OCI-LY3 (cell line): ENCODE results near the gene NDST3.

Source experiments
- H2AFZ ChIP-seq: fragments of 200-600, 300-600 bp; shearing (Covaris generic); 2 replicates; pipeline ENCODE4 v1.6.0; 2014; ENCODE audit warnings: antibody characterized with exemption, low read depth, low read length
- H3K27ac ChIP-seq: fragments of 200-600, 300-600 bp; sonication (generic); 2 replicates; pipeline ENCODE4 v1.5.1; 2014; ENCODE audit warnings: mild to moderate bottlenecking, low read length, moderate library complexity, mixed read lengths
- H3K27me3 ChIP-seq: fragments of 200-600, 300-600 bp; sonication (generic); 2 replicates; pipeline ENCODE4 v1.6.1; 2014; ENCODE audit warnings: low read depth, low read length, mixed read lengths
- H3K36me3 ChIP-seq: fragments of 200-600, 300-600 bp; sonication (generic); replicated peaks from 2 replicates; pipeline ENCODE3; 2014; ENCODE audit warnings: low read depth, low read length, mixed read lengths
- H3K4me1 ChIP-seq: fragments of 300-600, 200-600 bp; sonication (generic); 2 replicates; pipeline ENCODE4 v1.6.1; 2014; ENCODE audit warnings: low read length, mixed read lengths
- H3K4me2 ChIP-seq: fragments of 200-600, 300-600 bp; sonication (generic); 2 replicates; pipeline ENCODE4 v1.6.1; 2014; ENCODE audit warnings: low read length, mixed read lengths
- H3K4me3 ChIP-seq: fragments of 300-600, 200-600 bp; sonication (generic); 2 replicates; pipeline ENCODE4 v1.5.1; 2014; ENCODE audit warnings: antibody characterized with exemption, mild to moderate bottlenecking, low read length, moderate library complexity
- H3K79me2 ChIP-seq: fragments of 300-600, 200-600 bp; shearing (Covaris generic); 2 replicates; pipeline ENCODE4 v1.6.1; 2014; ENCODE audit warnings: mild to moderate bottlenecking, low read length, mixed read lengths
- H3K9ac ChIP-seq: fragments of 300-600, 200-600 bp; shearing (Covaris generic); 2 replicates; pipeline ENCODE4 v1.6.0; 2014; ENCODE audit warnings: mild to moderate bottlenecking, low read length, moderate library complexity
- H3K9me3 ChIP-seq: fragments of 200-600, 300-600 bp; shearing (Covaris generic); 2 replicates; pipeline ENCODE4 v1.6.1; 2014; ENCODE audit warnings: low read length, mixed read lengths; ENCODE audit not compliant: insufficient read depth
- H4K20me1 ChIP-seq: fragments of 200-600, 300-600 bp; sonication (generic); 2 replicates; pipeline ENCODE4 v1.6.1; 2016; ENCODE audit warnings: low read length, mixed read lengths; ENCODE audit not compliant: insufficient read depth
- EZH2phosphoT487 ChIP-seq: fragments of 200-600 bp; shearing (Covaris generic); IDR thresholded peaks from 2 replicates; pipeline ENCODE4 v1.6.1; 2018; ENCODE audit warnings: antibody characterized with exemption, mixed run types, low read depth
- TF ChIP-seq, protein P1 (sequence below): fragments of 200-600, 300-600 bp; sonication (generic); IDR thresholded peaks from 2 replicates; pipeline ENCODE4 v1.5.1; 2014; ENCODE audit warnings: antibody characterized with exemption, low read length, low read depth

NDST3 gene

DNA sequence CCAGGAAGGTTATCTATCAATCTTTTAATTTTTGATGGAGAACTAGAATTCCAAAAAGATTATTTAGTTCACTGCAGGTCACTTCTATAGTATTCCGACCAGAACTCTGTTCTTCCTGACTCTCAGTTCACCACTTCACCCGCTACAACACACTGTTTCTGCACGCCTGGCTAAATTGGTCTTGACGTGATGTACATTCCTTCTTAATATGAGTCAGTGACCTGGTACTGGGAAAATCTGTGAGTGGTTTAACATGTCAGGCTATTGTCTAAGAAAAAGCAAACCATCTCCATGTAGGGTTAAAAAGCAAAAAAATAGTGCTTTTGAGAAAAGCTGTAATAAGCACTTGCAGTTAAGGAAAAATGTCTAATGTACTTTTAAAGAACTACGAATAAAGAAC is 120.4 kb downstream of the NDST3 start:
- no peak overlapping the region for H3K27ac ChIP-seq
- TF ChIP-seq EZH2phosphoT487 = no peak
- TF ChIP-seq, protein P1, sequence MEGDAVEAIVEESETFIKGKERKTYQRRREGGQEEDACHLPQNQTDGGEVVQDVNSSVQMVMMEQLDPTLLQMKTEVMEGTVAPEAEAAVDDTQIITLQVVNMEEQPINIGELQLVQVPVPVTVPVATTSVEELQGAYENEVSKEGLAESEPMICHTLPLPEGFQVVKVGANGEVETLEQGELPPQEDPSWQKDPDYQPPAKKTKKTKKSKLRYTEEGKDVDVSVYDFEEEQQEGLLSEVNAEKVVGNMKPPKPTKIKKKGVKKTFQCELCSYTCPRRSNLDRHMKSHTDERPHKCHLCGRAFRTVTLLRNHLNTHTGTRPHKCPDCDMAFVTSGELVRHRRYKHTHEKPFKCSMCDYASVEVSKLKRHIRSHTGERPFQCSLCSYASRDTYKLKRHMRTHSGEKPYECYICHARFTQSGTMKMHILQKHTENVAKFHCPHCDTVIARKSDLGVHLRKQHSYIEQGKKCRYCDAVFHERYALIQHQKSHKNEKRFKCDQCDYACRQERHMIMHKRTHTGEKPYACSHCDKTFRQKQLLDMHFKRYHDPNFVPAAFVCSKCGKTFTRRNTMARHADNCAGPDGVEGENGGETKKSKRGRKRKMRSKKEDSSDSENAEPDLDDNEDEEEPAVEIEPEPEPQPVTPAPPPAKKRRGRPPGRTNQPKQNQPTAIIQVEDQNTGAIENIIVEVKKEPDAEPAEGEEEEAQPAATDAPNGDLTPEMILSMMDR = no peak

GRCh38 chr4:118155516-118155915 is 121.2 kb downstream of the NDST3 start:
- TF ChIP-seq EZH2phosphoT487 = no peak
- TF ChIP-seq, protein P1 = no peak
- H3K79me2 ChIP-seq = no peaks in the 10 kb centered on the region

More for the DNA sequence above, 120.4 kb downstream of the NDST3 start:
- Histone ChIP-seq H3K36me3 (no peaks in the 10 kb centered on the region), H2AFZ (no peak overlapping the region), H3K4me3 (no peak overlapping the region), H3K4me1 (no peaks in the 10 kb centered on the region), H3K9me3 (no peaks in the 10 kb centered on the region), H4K20me1 (no peaks in the 10 kb centered on the region), H3K9ac (no peak overlapping the region), H3K27me3 (no peaks in the 10 kb centered on the region), H3K4me2 (no peak overlapping the region), H3K79me2 (no peaks in the 10 kb centered on the region)

DNA sequence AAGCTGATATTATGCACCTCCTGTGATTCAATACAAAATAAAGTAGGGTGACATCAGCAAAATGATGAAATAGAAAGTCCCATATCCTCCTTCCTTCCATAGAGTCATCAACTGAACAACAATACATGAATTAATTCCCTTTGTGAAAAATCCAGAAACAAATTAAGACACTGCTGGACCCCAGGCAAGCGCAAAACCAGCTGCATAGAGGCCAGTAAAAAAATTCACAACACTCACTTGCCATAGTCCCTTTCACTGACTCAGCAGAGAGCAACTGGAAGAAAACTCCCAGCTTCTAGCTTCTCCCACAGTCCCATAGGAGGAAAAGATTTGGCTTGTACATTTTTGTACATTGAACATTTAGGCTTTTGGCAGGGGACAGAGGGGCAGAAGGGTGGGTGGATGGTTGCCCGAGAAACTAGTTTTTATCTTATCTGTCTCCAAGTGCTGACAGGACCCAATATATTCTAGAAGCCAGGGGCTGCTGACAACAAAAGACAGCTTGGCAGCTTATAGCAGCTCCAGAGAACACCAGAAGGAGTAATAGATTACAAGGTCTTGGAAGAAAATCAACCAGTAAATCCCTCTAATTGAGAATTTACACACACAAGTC is 124.6 kb downstream of the NDST3 start:
- Histone ChIP-seq H3K27me3 (no peaks in the 10 kb centered on the region), H2AFZ (no peak overlapping the region), H3K36me3 (no peaks in the 10 kb centered on the region), H3K9me3 (no peaks in the 10 kb centered on the region), H3K4me1 (no peaks in the 10 kb centered on the region), H3K79me2 (no peaks in the 10 kb centered on the region), H3K27ac (no peak overlapping the region), H3K4me3 (no peak overlapping the region), H4K20me1 (no peaks in the 10 kb centered on the region), H3K4me2 (no peak overlapping the region), H3K9ac (no peak overlapping the region)
- TF ChIP-seq EZH2phosphoT487 = no peak
- TF ChIP-seq, protein P1 = no peak

More at GRCh38 chr4:118155516-118155915, 121.2 kb downstream of the NDST3 start:
- no peaks in the 10 kb centered on the region for H3K4me1 ChIP-seq
- no peak overlapping the region for H3K27ac ChIP-seq
- no peak overlapping the region for H3K4me2 ChIP-seq
- H3K36me3 ChIP-seq = no peaks in the 10 kb centered on the region
- no peak overlapping the region for H3K9ac ChIP-seq
- H3K27me3 ChIP-seq = no peaks in the 10 kb centered on the region
- no peaks in the 10 kb centered on the region for H4K20me1 ChIP-seq
- no peak overlapping the region for H2AFZ ChIP-seq
- H3K4me3 ChIP-seq = no peak overlapping the region
- no peaks in the 10 kb centered on the region for H3K9me3 ChIP-seq

DNA sequence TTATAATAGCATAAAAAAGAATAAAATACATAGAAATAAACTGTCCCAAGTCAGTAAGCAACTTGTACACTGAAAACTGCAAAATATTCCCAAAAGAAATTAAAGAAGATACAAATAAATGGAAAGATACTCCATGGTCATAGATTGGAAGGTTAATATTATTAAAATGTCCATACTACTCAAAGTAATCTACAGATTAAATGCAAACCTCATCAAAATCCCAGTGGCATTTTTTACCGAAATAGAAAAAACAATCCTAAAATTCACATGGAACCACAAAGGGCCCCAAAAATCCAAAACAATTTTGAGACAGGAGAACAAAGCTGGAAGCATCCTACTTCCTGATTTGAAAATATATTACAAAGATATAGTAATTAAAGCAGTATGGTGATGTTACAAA is 133.0 kb downstream of the NDST3 start:
- no peaks in the 10 kb centered on the region for H3K9me3 ChIP-seq
- no peaks in the 10 kb centered on the region for H3K27me3 ChIP-seq
- H3K27ac ChIP-seq = no peak overlapping the region
- no peak overlapping the region for H3K9ac ChIP-seq
- H3K4me2 ChIP-seq = no peak overlapping the region
- H4K20me1 ChIP-seq = no peaks in the 10 kb centered on the region
- no peaks in the 10 kb centered on the region for H3K4me1 ChIP-seq
- TF ChIP-seq EZH2phosphoT487 = no peak
- TF ChIP-seq, protein P1 = no peak
- no peaks in the 10 kb centered on the region for H3K79me2 ChIP-seq
- H3K4me3 ChIP-seq = no peak overlapping the region
- H2AFZ ChIP-seq = no peak overlapping the region
- H3K36me3 ChIP-seq = no peaks in the 10 kb centered on the region
